ENCODE measurements around the gene ARHGEF12.

The ARHGEF12 gene

GRCh38 chr11:120389693-120390584 is 53.7 kb downstream of the ARHGEF12 start:
- no peak for DNase-seq

- DNase-seq = no peak
Measured at GRCh38 chr11:120390585-120390922, 54.3 kb downstream of the ARHGEF12 start.

DNA sequence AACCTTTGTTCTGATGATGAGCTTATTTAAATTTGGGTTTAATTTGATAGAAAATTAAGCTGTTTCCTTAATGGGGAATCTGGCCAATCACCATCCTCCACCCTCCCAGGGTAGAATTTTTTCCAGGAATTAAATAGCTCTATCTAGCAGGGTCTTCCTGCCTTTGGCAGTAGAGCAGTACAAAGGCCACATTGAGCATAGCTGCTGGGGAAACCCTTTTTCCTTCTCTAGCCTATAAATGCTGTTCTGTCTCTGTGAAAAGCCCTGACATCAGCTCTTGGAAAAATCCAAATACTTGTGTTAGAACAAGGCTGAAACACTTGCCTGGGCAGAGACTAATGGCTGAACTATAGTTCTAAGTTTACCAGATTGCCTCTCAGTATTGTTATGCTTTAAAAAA is 55.1 kb downstream of the ARHGEF12 start:
- DNase-seq = no peak

DNA sequence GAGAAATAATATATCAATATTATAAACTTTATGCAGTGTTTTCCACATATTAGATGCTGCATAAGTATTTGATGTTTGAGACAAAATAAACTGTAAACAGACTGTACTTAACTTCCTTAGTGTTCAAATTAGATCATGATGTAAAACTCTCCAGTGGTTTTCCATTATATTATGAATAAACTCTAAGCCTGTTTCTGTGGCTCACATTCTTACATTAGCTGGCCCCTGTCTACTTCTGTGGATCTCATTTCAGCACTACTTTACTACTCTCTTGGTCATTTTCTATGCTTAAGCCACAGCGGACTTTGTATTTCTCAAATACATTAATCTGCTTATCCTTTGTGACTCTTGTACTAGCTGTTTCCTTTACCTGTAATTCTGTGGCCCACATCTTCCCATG is 55.6 kb downstream of the ARHGEF12 start:
- DNase-seq = no peak

GRCh38 chr11:120392314-120392713 is 56.1 kb downstream of the ARHGEF12 start:
- no peak for DNase-seq

- DNase-seq = no peak
Measured at GRCh38 chr11:120392793-120393192, 56.6 kb downstream of the ARHGEF12 start.

DNA sequence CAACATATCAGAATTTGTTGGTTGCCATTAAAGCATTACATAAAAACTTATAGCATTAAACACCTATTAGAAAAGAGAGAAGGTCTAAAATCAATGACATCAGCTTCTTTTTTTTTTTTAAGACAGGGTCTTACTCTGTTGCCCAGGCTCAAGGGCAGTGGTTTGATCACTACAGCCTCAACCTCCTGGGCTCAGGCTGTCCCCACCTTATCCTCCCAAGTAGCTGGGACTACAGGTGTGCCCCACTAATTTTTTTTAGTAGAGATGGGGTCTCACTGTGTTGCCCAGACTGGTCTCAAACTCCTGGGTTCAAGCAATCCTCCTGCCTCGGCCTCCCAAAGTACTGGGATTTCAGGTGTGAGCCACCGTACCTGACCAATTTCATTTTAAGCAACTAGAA is 57.9 kb downstream of the ARHGEF12 start:
- DNase-seq = no peak

DNA sequence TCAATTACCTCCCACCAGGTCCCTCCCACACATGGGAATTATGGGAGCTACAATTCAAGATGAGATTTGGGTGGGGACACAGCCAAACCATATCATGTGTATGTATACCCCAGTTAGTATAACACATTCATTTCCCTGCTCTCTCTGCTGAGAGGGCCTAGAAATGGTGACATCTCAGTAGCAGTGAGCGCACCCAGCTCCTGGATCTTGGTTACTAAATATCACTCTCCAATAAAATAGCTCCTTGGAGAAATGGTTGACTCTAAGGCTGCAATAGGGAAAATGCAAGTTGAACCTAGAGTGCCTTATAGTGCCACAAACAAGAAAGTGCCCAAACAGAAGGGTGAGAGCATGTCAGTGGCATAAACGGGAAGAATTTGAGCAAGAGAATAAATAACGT is 59.6 kb downstream of the ARHGEF12 start:
- no peak for DNase-seq

DNA sequence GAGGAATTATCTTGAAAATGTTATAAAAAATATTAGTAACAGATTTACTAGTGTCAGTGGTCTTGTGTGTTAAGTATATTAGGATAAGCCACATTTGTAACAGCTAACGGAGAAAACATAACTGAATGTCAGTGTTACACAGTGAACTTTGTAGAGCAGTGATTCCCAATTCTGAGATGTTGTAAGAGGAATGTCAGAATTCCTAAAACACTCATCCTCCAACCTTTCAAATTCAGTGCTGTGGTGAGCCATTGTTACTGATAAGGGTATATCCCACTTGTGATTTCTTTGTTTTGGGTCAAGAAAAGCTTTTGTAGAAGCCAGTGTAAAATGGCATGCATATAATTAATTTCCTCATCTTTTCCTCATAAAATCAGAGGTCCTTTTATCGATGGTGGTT is 61.9 kb downstream of the ARHGEF12 start:
- DNase-seq = no peak

GRCh38 chr11:120399307-120399706 is 63.1 kb downstream of the ARHGEF12 start:
- no peak for DNase-seq

GRCh38 chr11:120400564-120401364 is 64.6 kb downstream of the ARHGEF12 start:
- DNase-seq = no peak

GRCh38 chr11:120401506-120401905 is 65.3 kb downstream of the ARHGEF12 start:
- no peak for DNase-seq

DNA sequence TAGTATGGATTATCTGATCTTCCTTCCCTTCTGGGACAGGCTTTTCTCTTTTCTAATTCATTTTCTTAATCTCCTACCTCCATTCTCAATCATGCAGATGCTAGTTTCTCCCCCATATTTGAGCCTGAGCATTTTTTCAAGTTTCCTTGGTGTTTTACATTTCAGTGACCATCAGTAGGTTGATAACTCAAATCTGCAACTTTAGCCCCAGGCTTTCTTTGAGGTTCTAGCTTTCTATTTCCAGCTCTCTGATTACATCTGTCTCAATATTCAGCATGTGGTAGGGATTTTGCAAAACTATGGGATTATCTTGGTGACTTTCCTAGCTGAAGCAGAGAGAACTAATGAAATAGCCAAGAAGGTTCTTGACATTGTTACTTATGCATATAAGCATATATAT is 67.8 kb downstream of the ARHGEF12 start:
- DNase-seq = no peak

DNA sequence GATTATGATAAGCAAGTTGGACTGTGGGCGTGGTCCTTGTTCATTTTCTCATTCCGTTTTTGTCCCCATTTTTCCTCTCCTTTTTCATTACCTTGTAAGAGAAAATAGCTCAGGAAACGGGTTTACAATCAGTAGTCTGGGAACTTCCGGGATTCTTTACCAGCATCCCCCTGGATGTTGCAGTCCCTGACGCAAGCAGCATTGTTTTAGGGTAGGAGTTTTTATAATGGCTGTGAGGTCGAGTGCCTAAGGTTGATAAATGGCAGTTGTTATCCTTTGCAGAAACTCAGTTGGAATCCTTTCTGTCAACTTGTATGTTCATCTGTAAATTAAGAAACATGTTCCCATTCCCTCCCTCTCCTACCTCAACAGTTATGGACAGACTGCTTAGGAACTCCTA is 68.3 kb downstream of the ARHGEF12 start:
- DNase-seq = no peak

- DNase-seq = no peak
Measured at GRCh38 chr11:120409655-120410054, 73.4 kb downstream of the ARHGEF12 start.

GRCh38 chr11:120410622-120411380 is 74.6 kb downstream of the ARHGEF12 start:
- no peak for DNase-seq

DNA sequence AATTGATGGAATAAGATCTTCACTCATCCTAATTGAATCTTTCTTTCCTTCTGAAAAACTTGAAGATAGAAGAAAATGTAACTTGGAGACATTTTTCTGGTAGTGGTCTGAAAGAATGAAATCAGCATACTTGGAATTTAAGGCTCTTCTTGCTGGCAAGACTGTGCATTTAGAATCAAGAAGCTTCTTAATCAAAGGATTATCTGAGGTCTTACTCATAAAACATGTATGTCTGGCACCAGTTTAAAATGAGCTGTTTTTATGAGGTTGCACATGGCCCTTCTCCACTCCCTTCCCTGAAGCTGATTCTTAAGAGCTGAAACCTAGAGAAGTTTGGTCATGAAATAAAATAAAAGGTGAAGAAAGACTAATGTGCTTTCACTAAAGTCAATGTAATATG is 77.3 kb downstream of the ARHGEF12 start:
- DNase-seq = no peak

DNA sequence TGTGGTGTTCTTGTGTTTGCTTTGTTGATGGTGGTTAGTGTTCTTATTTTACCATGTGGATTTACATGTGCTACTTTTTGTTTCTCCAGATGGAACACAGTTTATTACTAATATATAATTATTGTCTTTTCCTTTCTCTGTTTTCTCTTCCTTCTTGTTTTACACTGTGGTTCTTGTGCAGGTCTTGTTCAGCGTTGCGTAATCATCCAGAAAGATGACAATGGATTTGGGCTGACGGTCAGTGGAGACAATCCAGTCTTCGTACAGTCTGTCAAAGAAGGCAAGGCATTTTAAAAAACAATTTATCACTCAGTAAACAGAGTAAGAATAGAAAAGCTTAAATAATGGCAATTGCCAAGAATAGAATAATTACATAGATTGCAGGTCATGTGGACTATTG is 84.4 kb downstream of the ARHGEF12 start:
- no peak for DNase-seq

DNA sequence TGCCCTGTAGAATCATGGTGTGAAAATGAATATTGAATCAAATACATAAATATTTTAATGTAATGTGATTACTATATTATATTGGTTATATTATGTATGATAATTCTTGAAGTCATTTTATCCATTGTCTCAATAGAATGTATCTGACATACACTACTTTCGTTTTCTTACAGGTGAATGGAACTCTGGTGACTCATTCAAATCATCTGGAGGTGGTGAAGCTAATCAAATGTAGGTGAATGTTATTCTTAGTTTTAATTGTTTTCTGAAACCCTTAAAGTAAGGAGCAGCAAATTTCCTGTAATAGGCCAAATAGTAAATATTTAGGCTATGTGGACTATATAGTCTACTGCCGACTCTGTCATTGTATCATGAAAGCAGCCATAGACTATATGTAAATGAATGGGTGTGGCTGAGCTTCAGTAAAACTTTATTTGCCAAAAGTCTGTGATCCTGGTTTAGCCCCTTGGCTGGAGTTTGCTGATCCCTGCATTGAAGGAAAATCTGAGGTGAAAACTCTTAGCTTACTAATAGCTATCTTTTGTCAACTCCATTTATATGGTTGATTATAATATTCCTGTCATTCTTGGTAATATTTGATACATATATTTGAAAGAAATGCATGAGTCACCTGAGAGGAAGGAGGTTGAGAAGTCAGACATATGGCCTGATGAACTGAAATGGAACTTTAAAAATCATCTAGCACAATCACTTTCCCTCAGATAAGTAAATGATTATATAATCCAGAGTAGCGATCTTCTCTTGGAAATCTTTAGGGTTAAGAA is 88.2 kb downstream of the ARHGEF12 start:
- no peak for DNase-seq

- no peak for DNase-seq
Measured at GRCh38 chr11:120424970-120425332, 88.7 kb downstream of the ARHGEF12 start.

- no peak for DNase-seq
Measured at GRCh38 chr11:120425527-120425926, 89.3 kb downstream of the ARHGEF12 start.

DNA sequence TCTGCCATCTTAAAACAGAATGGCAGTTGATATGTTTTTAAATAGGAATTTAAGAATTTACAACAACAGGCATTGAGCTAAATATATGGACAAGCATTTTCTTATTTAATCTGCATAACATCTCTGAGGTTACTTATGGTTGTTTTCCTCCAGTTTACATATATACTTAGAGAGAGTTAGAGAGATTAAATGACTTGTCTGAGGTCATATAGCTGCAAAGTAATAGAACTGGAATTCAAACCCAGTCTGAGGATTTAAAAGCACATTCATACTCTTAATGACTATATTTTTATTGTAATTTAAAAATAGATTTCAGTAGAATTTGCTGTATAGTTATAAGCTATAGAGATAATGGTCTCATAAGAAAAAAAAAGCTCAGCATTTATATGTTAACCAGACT is 93.9 kb downstream of the ARHGEF12 start:
- DNase-seq = no peak

- DNase-seq = no peak
Measured at GRCh38 chr11:120431633-120432032, 95.4 kb downstream of the ARHGEF12 start.
